ENCODE measurements around the gene CAPN12. TPM values are rescaled to one million over a fixed set of nuclear protein-coding genes. Genes with fewer than 3 reads are reported as not detected.
"Not testable (repeated sequence)": the region's sequence is repeated elsewhere in the genome, so short reads cannot be mapped to it uniquely, and the experiment has no call there.

Gene CAPN12
- total RNA-seq, 1 donor from 2014 or later, result not detected

DNA sequence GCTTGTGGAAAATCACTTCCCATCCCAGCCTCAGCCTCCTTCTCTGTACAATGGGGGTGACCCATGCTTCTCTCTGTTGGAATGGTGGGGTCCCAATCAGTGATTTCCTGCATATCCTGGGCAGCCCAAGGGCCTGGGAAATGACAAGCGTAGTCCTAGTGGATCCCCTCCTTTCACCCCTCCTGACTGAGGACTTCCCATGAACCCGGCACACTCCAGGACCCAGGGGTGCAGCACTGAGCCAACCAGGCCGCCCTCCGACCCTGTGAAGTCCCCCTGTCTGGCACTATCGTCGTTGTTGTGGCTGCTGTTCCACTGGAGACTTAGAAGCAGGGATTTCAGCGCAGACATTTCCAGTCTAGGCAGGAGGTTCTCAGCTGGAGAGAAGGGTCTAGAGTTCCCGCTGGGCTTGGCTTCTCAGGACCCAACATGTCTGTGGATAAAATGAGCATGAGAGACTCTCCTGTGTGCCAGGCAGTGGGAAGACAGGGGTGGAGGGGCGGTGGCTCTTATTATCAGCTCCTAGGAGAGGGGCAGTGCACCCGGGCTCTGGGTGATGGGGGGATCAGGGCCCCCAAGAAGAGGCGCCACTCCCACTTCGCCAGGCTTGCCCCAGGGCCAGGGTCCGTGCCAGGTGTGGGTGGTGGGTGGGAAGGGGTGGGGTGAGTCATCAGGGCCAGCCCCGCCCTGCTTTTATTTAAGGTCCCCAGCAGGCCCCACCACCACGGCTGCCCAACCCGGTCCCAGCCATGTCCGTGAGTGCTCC is 44.4 kb upstream of the CAPN12 start, which contains the start of gene LGALS7B:
LGALS7B (plus strand) TSS at position 723 of the 766 bp plus-strand sequence; CDS start at position 750, 27 bp downstream.
- H3K27ac ChIP-seq, result no peak within 1 kb of the TSS
- peaks cover 0 to 6% of the 10 kb centered on the region in 2 donors for H3K4me1 ChIP-seq
- H3K9me3 ChIP-seq, result no peaks in the 10 kb centered on the region
- H3K4me3 ChIP-seq, result no peak within 1 kb of the TSS
- no peak for TF ChIP-seq CTCF (IDR thresholded peaks at IDR 0.05)
- H3K27me3 ChIP-seq, result no peaks in the 10 kb centered on the region
- intact Hi-C loops (cut with DNase I), result no loop called here
- no peaks in the 10 kb centered on the region for H3K36me3 ChIP-seq
- no peak for DNase-seq (ENCODE audit: low spot score in 2 of 2)

- intact Hi-C loops (cut with DNase I), result no loop called here
These were observed 42.4 kb upstream of the CAPN12 start for GRCh38 chr19:38786572-38787265.

GRCh38 chr19:38786061-38786460 is 41.8 kb upstream of the CAPN12 start:
- H3K9me3 ChIP-seq; H3K36me3 ChIP-seq; H3K27ac ChIP-seq; H3K4me3 ChIP-seq; H3K4me1 ChIP-seq; H3K27me3 ChIP-seq; intact Hi-C loops (cut with DNase I); DNase-seq (ENCODE audit: low spot score in 2 of 2): not testable (repeated sequence)

More at GRCh38 chr19:38786572-38787265, 42.4 kb upstream of the CAPN12 start:
- Histone ChIP-seq H3K27me3 (no peaks in the 10 kb centered on the region), H3K4me1 (no peaks in the 10 kb centered on the region), H3K4me3 (no peak overlapping the region), H3K9me3 (no peaks in the 10 kb centered on the region), H3K36me3 (no peaks in the 10 kb centered on the region), H3K27ac (no peak overlapping the region)
- TF ChIP-seq CTCF (IDR thresholded peaks at IDR 0.05), result no peak
- no peak for DNase-seq (ENCODE audit: low spot score in 2 of 2)

DNA sequence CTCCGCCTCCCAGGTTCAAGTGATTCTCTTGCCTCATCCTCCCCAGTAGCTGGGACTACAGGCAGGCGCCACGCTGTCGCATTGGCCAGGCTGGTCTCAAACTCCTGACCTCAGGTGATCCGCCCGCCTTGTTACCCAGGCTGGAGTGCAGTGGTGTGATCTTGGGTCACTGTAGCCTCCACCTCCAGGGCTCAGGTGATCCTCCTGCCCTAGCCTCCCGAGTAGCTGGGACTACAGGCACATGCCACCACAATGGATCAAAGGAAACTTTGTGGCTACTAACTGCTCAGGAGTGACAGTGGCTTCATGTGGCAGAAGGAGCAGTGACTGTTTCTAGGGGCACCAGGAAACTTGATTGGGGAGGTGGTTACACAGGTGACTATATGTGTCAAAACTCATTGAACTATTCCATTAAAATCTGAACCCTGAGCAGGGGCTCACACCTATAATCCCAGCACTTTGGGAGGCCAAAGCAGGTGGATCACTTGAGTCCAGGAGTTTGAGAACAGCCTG is 41.0 kb upstream of the CAPN12 start:
- intact Hi-C loops (cut with DNase I), result no loop called here
- no peak for TF ChIP-seq CTCF (IDR thresholded peaks at IDR 0.05)
- Histone ChIP-seq H3K27ac (no peak overlapping the region), H3K27me3 (no peaks in the 10 kb centered on the region), H3K4me1 (no peaks in the 10 kb centered on the region), H3K36me3 (no peaks in the 10 kb centered on the region), H3K4me3 (no peak overlapping the region), H3K9me3 (no peaks in the 10 kb centered on the region)
- no peak for DNase-seq (ENCODE audit: low spot score in 2 of 2)

DNA sequence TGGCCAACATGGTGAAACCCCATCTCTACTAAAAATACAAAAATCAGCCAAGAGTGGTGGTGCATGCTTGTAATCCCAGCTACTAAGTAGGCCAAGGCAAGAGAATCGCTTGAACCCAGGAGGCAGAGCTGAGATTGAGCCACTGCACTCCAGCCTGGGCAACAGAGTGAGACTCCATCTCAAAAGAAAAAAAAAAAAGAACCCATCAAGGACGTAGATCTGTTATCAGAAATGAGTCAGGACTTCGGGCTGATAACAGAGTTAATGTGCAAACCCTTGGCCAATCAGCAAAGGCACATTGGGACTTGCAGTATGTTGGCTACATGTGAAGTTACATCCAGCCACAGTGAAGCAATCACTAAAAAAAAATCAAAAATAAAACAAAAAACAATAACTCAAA is 40.0 kb upstream of the CAPN12 start:
- no peak for DNase-seq (ENCODE audit: low spot score in 2 of 2)
- intact Hi-C loops (cut with DNase I), result no loop called here
- Histone ChIP-seq H3K27me3 (no peaks in the 10 kb centered on the region), H3K27ac (no peak overlapping the region), H3K9me3 (no peaks in the 10 kb centered on the region), H3K4me1 (no peaks in the 10 kb centered on the region), H3K36me3 (no peaks in the 10 kb centered on the region), H3K4me3 (no peak overlapping the region)
- no peak for TF ChIP-seq CTCF (IDR thresholded peaks at IDR 0.05)

GRCh38 chr19:38782212-38782611 is 37.9 kb upstream of the CAPN12 start:
- H3K9me3 ChIP-seq; H3K27ac ChIP-seq; H3K4me1 ChIP-seq; intact Hi-C loops (cut with DNase I); DNase-seq (ENCODE audit: low spot score in 2 of 2); H3K36me3 ChIP-seq; H3K27me3 ChIP-seq; H3K4me3 ChIP-seq: not testable (repeated sequence)

All from ascending aorta (tissue), 2 donors.